PC-3 (cell line): ENCODE results near the gene SMIM33.

Experiments used
- CTCF ChIP-seq: fragments of 300-600 bp; sonication (generic); conservative IDR thresholded peaks from 2 replicates; pipeline ENCODE4 v1.5.1; 2017; ENCODE audit warnings: antibody characterized with exemption, low read depth, mild to moderate bottlenecking, low read length
- EZH2 ChIP-seq: fragments of 300-600 bp; sonication (generic); IDR thresholded peaks from one replicate; pipeline ENCODE4 v1.6.1; 2017; ENCODE audit warnings: antibody characterized with exemption, mild to moderate bottlenecking, low read length; ENCODE audit not compliant: unreplicated experiment

GRCh38 chr5:139494832-139495231, 24.0 kb downstream of the SMIM33 start:
- no peak for TF ChIP-seq CTCF
- no peak for TF ChIP-seq EZH2
